HCT116 (cell line): Measurements from ENCODE around the gene KAZN. TPM values are rescaled to one million over a fixed set of nuclear protein-coding genes. Genes with fewer than 3 reads are reported as not detected.

Experiments used
- ATAC-seq: fragments of 200-7000 bp; cut with Tn5 transposase; 2 replicates; pipeline ENCODE4 v1.9.1; 2020; ENCODE audit warnings: mild to moderate bottlenecking, moderate library complexity
- BruUV-seq: library from RNA; stranded (reverse); fragments of 400-500 nt; replicated peaks from 2 replicates; lab custom pipeline; 2021; lab: Mats Ljungman, UMichigan
- CTCF ChIA-PET: fragments of 300-600 bp; sonication (Branson Sonifier 250); formaldehyde crosslinking; loops from one replicate; lab custom pipeline; 2021; ENCODE audit warnings: antibody characterized with exemption; lab: Charles Lee
- POLR2A ChIA-PET: fragments of 300-600, 350-600 bp; sonication (Branson Sonifier 250); formaldehyde crosslinking; loops from one replicate; lab custom pipeline; 2021; ENCODE audit warnings: antibody characterized with exemption; lab: Charles Lee
- RAD21 ChIA-PET, 2 experiments: fragments of 300-600 bp; sonication (Branson Sonifier 250); formaldehyde crosslinking; loops; one replicate each; lab custom pipeline; 2023; ENCODE audit warnings: low total read pairs in 2 of 2; ENCODE audit not compliant: uncharacterized antibody in 2 of 2, unreplicated experiment in 2 of 2, low non-redundant PET in 1 of 2; lab: Charles Lee
- DNase-seq: peaks from one replicate; pipeline ENCODE4 v3.0.0-alpha.2; 2010; ENCODE audit warnings: low read depth, low spot score
- H2AFZ ChIP-seq: fragments of 200-600 bp; shearing (Covaris generic), sonication (generic); 2 replicates; pipeline ENCODE4 v1.6.1; 2017; ENCODE audit warnings: low read depth, mixed run types, mixed read lengths, antibody characterized with exemption, low read length; ENCODE audit not compliant: poor library complexity, severe bottlenecking
- H3K27ac ChIP-seq: 2 replicates; pipeline ENCODE4 v1.5.1; 2012; ENCODE audit warnings: low read depth, low read length
- H3K27me3 ChIP-seq: fragments of 200-600 bp; sonication (generic); 2 replicates; pipeline ENCODE4 v1.6.1; 2016; ENCODE audit warnings: mixed run types, low read length, mixed read lengths; ENCODE audit not compliant: insufficient read depth
- H3K36me3 ChIP-seq, 2 experiments: fragments of 200-500 bp in 1 of 2; fragments of 200-600 bp in 1 of 2; sonication (Bioruptor generic) in 1 of 2; sonication (generic) in 1 of 2; 2 replicates each; pipeline versions ENCODE4 v1.5.1 to v1.6.1; 2014 to 2016; ENCODE audit warnings: low read length in 2 of 2, inconsistent platforms in 1 of 2, mixed read lengths in 1 of 2, mixed run types in 1 of 2; ENCODE audit not compliant: insufficient read depth in 2 of 2, control insufficient read depth in 1 of 2
- H3K4me1 ChIP-seq, 2 experiments: fragments of 200-600 bp in 1 of 2; sonication (generic) in 1 of 2; 2 replicates each; pipeline versions ENCODE4 v1.5.1 to v1.6.1; 2012 to 2017; ENCODE audit warnings: low read length in 2 of 2, inconsistent platforms in 1 of 2, mild to moderate bottlenecking in 1 of 2, mixed read lengths in 1 of 2, mixed run types in 1 of 2, moderate library complexity in 1 of 2; ENCODE audit not compliant: insufficient read depth in 2 of 2, control insufficient read depth in 1 of 2
- H3K4me2 ChIP-seq: fragments of 200-600 bp; sonication (generic); 2 replicates; pipeline ENCODE4 v1.6.1; 2017; ENCODE audit warnings: mixed run types, low read length, mixed read lengths
- H3K4me3 ChIP-seq, 2 experiments: fragments of 200-600 bp in 1 of 2; sonication (generic) in 1 of 2; replicated peaks in 1 of 2; 2 replicates each; pipeline ENCODE4 v1.5.1; 2011 to 2016; ENCODE audit warnings: low read length in 2 of 2, control low read depth in 1 of 2, low read depth in 1 of 2, mild to moderate bottlenecking in 1 of 2, mixed read lengths in 1 of 2, mixed run types in 1 of 2
- H3K79me2 ChIP-seq: fragments of 200-600 bp; sonication (generic); 2 replicates; pipeline ENCODE4 v1.6.1; 2017; ENCODE audit warnings: mild to moderate bottlenecking, mixed run types, low read length, moderate library complexity, mixed read lengths; ENCODE audit not compliant: insufficient read depth
- H3K9ac ChIP-seq: fragments of 200-600 bp; sonication (generic); 2 replicates; pipeline ENCODE4 v1.6.1; 2016; ENCODE audit warnings: low read length, mixed read lengths
- H3K9me2 ChIP-seq: fragments of 200-600 bp; sonication (generic), shearing (Covaris generic); 2 replicates; pipeline ENCODE4 v1.6.1; 2017; ENCODE audit warnings: mixed run types, mild to moderate bottlenecking, moderate library complexity; ENCODE audit not compliant: insufficient read depth
- H3K9me3 ChIP-seq, 2 experiments: fragments of 200-500 bp in 1 of 2; fragments of 200-600 bp in 1 of 2; sonication (Bioruptor generic) in 1 of 2; sonication (generic) in 1 of 2; 2 replicates each; pipeline ENCODE4 v1.6.1; 2014 to 2017; ENCODE audit warnings: low read length in 2 of 2, mixed read lengths in 2 of 2, inconsistent platforms in 1 of 2, low read depth in 1 of 2, mild to moderate bottlenecking in 1 of 2, mixed run types in 1 of 2, moderate library complexity in 1 of 2; ENCODE audit not compliant: control insufficient read depth in 1 of 2, insufficient read depth in 1 of 2
- H4K20me1 ChIP-seq: fragments of 200-600 bp; sonication (generic), shearing (Covaris generic); 2 replicates; pipeline ENCODE4 v1.6.1; 2017; ENCODE audit warnings: mixed run types, mild to moderate bottlenecking, moderate library complexity; ENCODE audit not compliant: insufficient read depth
- ATF3 ChIP-seq: IDR thresholded peaks from 2 replicates; pipeline ENCODE4 v1.6.1; 2012
- CBX3 ChIP-seq: IDR thresholded peaks from 2 replicates; pipeline ENCODE4 v1.6.1; 2012; ENCODE audit warnings: low read depth
- CEBPB ChIP-seq: IDR thresholded peaks from 2 replicates; pipeline ENCODE4 v1.6.1; 2012; ENCODE audit warnings: low read depth
- EGR1 ChIP-seq: IDR thresholded peaks from 2 replicates; pipeline ENCODE4 v1.6.1; 2012; ENCODE audit warnings: low read depth
- EZH2 ChIP-seq: fragments of 200-600 bp; sonication (generic); IDR thresholded peaks from 2 replicates; pipeline ENCODE4 v1.6.1; 2017; ENCODE audit warnings: antibody characterized with exemption, mixed run types
- EZH2phosphoT487 ChIP-seq: fragments of 200-600 bp; IDR thresholded peaks from 2 replicates; pipeline ENCODE4 v1.6.1; 2018; ENCODE audit warnings: antibody characterized with exemption, borderline replicate concordance
- FOSL1 ChIP-seq: IDR thresholded peaks from 2 replicates; pipeline ENCODE4 v1.6.1; 2012; ENCODE audit warnings: low read depth
- JUND ChIP-seq: IDR thresholded peaks from 2 replicates; pipeline ENCODE4 v1.6.1; 2012
- MAX ChIP-seq: IDR thresholded peaks from 2 replicates; pipeline ENCODE4 v1.6.1; 2012
- POLR2A ChIP-seq: IDR thresholded peaks from 2 replicates; pipeline ENCODE4 v1.7.0; 2011; ENCODE audit warnings: borderline replicate concordance; ENCODE audit not compliant: insufficient read depth, insufficient read length; ENCODE audit errors: extremely low read depth
- POLR2AphosphoS5 ChIP-seq: IDR thresholded peaks from 2 replicates; pipeline ENCODE4 v1.6.1; 2011; ENCODE audit warnings: mild to moderate bottlenecking, low read depth, low read length, moderate library complexity
- RAD21 ChIP-seq: IDR thresholded peaks from 2 replicates; pipeline ENCODE4 v1.6.1; 2012; ENCODE audit warnings: low read depth, mild to moderate bottlenecking
- REST ChIP-seq: IDR thresholded peaks from 2 replicates; pipeline ENCODE4 v1.6.1; 2012; ENCODE audit warnings: low read depth
- SP1 ChIP-seq: IDR thresholded peaks from 2 replicates; pipeline ENCODE4 v1.6.1; 2012; ENCODE audit warnings: low read depth
- SRF ChIP-seq: IDR thresholded peaks from 2 replicates; pipeline ENCODE4 v1.6.1; 2012; ENCODE audit warnings: low read depth
- YY1 ChIP-seq: IDR thresholded peaks from 2 replicates; pipeline ENCODE4 v1.6.1; 2011; ENCODE audit warnings: low read length, low read depth, moderate library complexity, mild to moderate bottlenecking; ENCODE audit not compliant: insufficient replicate concordance; ENCODE audit errors: extremely low read depth
- ZBTB33 ChIP-seq: IDR thresholded peaks from 2 replicates; pipeline ENCODE4 v1.6.1; 2011; ENCODE audit warnings: mild to moderate bottlenecking, low read length, moderate library complexity; ENCODE audit not compliant: insufficient replicate concordance; ENCODE audit errors: extremely low read depth
- ZNF274 ChIP-seq: fragments of 200-500 bp; sonication (Bioruptor generic); IDR thresholded peaks from 2 replicates; pipeline ENCODE4 v1.6.1; 2014; ENCODE audit warnings: mild to moderate bottlenecking, low read depth, low read length, inconsistent platforms
- intact Hi-C: fragments of 100-400 bp; cut with micrococcal nuclease; formaldehyde crosslinking; loops from 2 replicates; pipeline ENCODE4 v1.10.0; 2022
- total RNA-seq: library from RNA; stranded (reverse); gene quantifications from one replicate; pipeline ENCODE4 v1.2.1, GENCODE V29; 2021; ENCODE audit not compliant: unreplicated experiment

The KAZN gene
- total RNA-seq, 1 experiment from 2014 or later = 13.4 TPM

- Histone ChIP-seq H3K4me3 (no peak overlapping the region), H3K9me2 (no peaks in the 10 kb centered on the region), H3K79me2 (no peaks in the 10 kb centered on the region), H4K20me1 (no peaks in the 10 kb centered on the region), H3K27ac (no peak overlapping the region), H3K4me1 (peaks cover 2 to 14% of the 10 kb centered on the region in 2 experiments; a peak in 3 of 4 replicates), H3K4me2 (peak overlapping the region; percentile 15; the same call in 1 of the 2 replicates), H3K27me3 (no peaks in the 10 kb centered on the region), H3K9me3 (no peaks in the 10 kb centered on the region), H2AFZ (no peak overlapping the region), H3K36me3 (no peaks in the 10 kb centered on the region), H3K9ac (no peak overlapping the region)
- DNase-seq (no peak), ATAC-seq (no peak)
- ChIA-PET CTCF (interaction anchor here (1.2 kb wide), 1 partner anchor 17 kb away, joined by 3 read pairs; no protein-coding TSS in a partner anchor), RAD21 (no interaction called here), POLR2A (no interaction called here)
- no peak for TF ChIP-seq CBX3
- TF ChIP-seq ZBTB33 = no peak
- no peak for TF ChIP-seq SRF
- no peak for TF ChIP-seq EZH2
- no peak for TF ChIP-seq YY1
- TF ChIP-seq POLR2A = no peak
- TF ChIP-seq POLR2AphosphoS5 = no peak
- TF ChIP-seq CEBPB = no peak
- no peak for TF ChIP-seq EZH2phosphoT487
- no peak for TF ChIP-seq RAD21
- TF ChIP-seq REST = no peak
- no peak for TF ChIP-seq ATF3
- no peak for TF ChIP-seq ZNF274
- TF ChIP-seq MAX = no peak
- TF ChIP-seq EGR1 = no peak
- TF ChIP-seq JUND = no peak
- no peak for TF ChIP-seq FOSL1
- no peak for TF ChIP-seq SP1
- BruUV-seq = no TSS peak
- intact Hi-C loops = no loop called here
Measured at GRCh38 chr1:14897547-14897946, 299.1 kb downstream of the KAZN start.
